ENCODE data around the gene MACF1. TPM values are rescaled to one million over a fixed set of nuclear protein-coding genes. Genes with fewer than 3 reads are reported as not detected.

MACF1 gene
- total RNA-seq: 92.3 and 160 TPM in 2 replicates

GRCh38 chr1:39204441-39205081 is at the start of gene MACF1:
TSS of gene MACF1 (plus strand) at chr1:39204695. CDS start at chr1:39205023, 328 bp downstream.

GRCh38 chr1:39491146-39491921 is 286.8 kb downstream of the MACF1 start, which contains the start of gene BMP8A:
TSS of gene BMP8A (plus strand) at chr1:39491636. CDS start at chr1:39491992, 356 bp downstream.

Other genes starting within 250 kb of the MACF1 start
- gene AKIRIN1, start 213.4 kb upstream of the MACF1 start, total RNA-seq: 36.5 and 39.9 TPM in 2 replicates
- gene NDUFS5, start 178.3 kb upstream of the MACF1 start, total RNA-seq: 243 and 274 TPM in 2 replicates

Data from placental epithelial cell (primary cell).